Brain microvascular endothelial cell (primary cell): ENCODE measurements around the gene DOCK9.
A peak's percentile ranks its signal among the peaks of the same experiment; 100 is the strongest.

Experiments used
- DNase-seq: peaks from one replicate; pipeline ENCODE4 v3.0.0-alpha.2; 2020
- H3K27ac ChIP-seq: fragments of 250-450 bp; sonication (Bioruptor Pico); 2 replicates; pipeline ENCODE4 v1.5.1; 2020; ENCODE audit warnings: mild to moderate bottlenecking, moderate library complexity
- H3K27me3 ChIP-seq: fragments of 250-450 bp; sonication (Bioruptor Pico); replicated peaks from 2 replicates; pipeline ENCODE4 v1.5.1; 2020; ENCODE audit warnings: mild to moderate bottlenecking
- H3K36me3 ChIP-seq: fragments of 250-450 bp; sonication (Bioruptor Pico); replicated peaks from 2 replicates; pipeline ENCODE4 v1.5.1; 2020; ENCODE audit warnings: mild to moderate bottlenecking
- H3K4me3 ChIP-seq: 2 replicates; pipeline ENCODE4 v1.5.1; 2011; ENCODE audit warnings: low read depth, mild to moderate bottlenecking, control low read depth, low read length, moderate library complexity
- in situ Hi-C: cut with HindIII; loops from 2 replicates; pipeline ENCODE4 v1.10.0; 2017; ENCODE audit warnings: low sequenced_read_pairs, low pct_ligation_motif_present
- TF ChIP-seq, protein P1 (sequence below): IDR thresholded peaks from 2 replicates; pipeline ENCODE4 v1.5.1; 2011; ENCODE audit warnings: low read depth, mild to moderate bottlenecking, moderate library complexity, low read length, control low read depth, inconsistent platforms; ENCODE audit errors: missing control alignments

Gene DOCK9

DNA sequence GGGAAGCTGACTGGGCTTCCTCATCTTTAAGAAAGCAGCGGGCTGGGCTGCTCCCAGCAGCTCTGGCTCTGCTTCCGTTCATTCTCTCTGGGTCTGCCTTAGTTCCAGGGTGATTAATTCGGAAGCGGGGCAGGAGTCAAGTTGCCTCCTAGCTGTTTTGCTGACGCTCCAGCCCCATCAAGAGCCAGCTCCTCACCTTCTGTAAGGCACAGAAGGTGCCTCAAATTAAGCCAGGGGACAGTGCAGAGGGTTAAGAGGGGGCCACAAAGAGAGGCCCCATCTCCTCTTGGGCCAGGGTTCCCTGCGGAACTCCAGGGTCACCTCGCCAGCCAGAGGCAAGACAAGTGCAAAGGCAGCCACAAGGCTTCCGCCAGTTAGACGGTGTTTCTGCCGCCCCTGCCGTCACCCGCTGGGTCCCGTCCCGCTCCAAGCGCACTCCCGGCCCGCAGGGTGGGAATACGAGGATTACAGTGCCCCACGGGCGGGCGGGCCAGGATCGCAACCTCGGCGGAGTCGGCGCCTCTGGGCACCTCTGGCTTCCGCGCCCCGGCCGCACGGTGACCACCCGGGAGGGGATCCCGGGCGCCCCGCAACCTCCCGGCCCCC, 225.9 kb downstream of the DOCK9 start:
- Histone ChIP-seq H3K36me3 (no peaks in the 10 kb centered on the region), H3K27ac (no peak overlapping the region), H3K4me3 (peak overlapping the region; percentile 34), H3K27me3 (peaks cover 10% of the 10 kb centered on the region)
- in situ Hi-C loops, result no loop called here
- TF ChIP-seq, protein P1, sequence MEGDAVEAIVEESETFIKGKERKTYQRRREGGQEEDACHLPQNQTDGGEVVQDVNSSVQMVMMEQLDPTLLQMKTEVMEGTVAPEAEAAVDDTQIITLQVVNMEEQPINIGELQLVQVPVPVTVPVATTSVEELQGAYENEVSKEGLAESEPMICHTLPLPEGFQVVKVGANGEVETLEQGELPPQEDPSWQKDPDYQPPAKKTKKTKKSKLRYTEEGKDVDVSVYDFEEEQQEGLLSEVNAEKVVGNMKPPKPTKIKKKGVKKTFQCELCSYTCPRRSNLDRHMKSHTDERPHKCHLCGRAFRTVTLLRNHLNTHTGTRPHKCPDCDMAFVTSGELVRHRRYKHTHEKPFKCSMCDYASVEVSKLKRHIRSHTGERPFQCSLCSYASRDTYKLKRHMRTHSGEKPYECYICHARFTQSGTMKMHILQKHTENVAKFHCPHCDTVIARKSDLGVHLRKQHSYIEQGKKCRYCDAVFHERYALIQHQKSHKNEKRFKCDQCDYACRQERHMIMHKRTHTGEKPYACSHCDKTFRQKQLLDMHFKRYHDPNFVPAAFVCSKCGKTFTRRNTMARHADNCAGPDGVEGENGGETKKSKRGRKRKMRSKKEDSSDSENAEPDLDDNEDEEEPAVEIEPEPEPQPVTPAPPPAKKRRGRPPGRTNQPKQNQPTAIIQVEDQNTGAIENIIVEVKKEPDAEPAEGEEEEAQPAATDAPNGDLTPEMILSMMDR, result no peak
- no peak for DNase-seq

DNA sequence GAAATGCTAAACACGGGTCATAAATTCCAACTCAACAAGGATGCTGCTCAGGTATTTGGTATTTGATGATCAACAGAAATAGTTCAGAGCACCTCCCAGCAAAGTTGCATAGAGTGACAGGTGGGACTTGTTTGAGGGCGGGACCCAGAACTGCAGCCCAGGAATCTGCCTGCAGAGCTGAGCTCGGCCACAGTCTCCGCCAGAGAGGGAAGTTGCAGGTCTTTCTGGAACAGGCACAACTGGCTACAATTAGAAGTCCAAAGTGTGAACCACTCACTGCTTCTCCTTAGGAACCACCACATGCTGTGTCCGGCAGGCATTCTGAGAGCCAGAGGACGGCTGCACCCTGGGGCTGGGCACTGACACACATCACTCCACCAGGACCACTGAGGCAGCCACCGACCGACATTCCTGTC, 226.5 kb downstream of the DOCK9 start:
- DNase-seq, result no peak
- in situ Hi-C loops, result no loop called here
- Histone ChIP-seq H3K27ac (no peak overlapping the region), H3K4me3 (no peak overlapping the region), H3K27me3 (peaks cover 10% of the 10 kb centered on the region), H3K36me3 (no peaks in the 10 kb centered on the region)
- TF ChIP-seq, protein P1, result no peak

DNA sequence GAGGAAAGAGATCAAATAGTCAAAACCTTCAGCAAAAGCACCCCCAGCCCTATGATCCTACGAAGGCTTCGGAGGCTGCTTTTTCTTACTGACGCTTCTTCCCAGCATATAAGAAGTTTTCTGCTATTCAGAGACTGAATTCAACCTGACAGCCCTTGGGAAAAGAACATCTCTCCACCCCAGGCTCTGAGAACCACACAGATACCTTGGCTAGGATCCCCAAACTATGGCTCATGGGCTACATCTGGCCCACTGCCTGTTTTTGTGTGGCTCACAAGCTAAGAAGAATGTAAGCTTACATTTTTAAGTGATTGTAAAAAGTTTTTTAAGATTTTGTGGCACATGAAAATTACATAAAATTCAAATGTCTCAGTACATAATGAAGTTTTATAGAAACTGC, 228.4 kb downstream of the DOCK9 start:
- no peaks in the 10 kb centered on the region for H3K36me3 ChIP-seq
- no peak for DNase-seq
- H3K27me3 ChIP-seq, result peaks cover 10% of the 10 kb centered on the region
- TF ChIP-seq, protein P1, result no peak
- H3K4me3 ChIP-seq, result no peak overlapping the region
- in situ Hi-C loops, result no loop called here
- no peak overlapping the region for H3K27ac ChIP-seq

DNA sequence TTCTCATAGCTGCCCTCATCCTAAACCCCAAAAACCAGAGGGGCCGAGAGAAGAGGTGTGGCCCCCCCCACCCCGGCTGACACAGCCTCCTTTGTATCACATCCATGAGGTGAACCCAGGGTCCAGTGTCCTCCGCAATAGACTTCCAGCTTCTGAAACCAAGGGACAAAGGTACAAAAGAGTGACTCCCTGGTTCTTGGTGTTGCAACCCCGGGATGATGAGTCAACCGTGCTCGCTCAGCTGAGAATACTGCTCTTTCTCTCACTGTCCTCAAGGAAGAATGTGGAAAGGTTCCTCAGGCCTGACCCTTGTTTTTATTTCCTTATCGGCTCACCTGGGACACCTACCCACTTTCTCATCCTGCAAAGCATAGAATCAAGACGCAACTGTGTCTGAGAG, 230.9 kb downstream of the DOCK9 start:
- H3K4me3 ChIP-seq, result no peak overlapping the region
- TF ChIP-seq, protein P1, result no peak
- H3K27ac ChIP-seq, result no peak overlapping the region
- H3K36me3 ChIP-seq, result no peaks in the 10 kb centered on the region
- peak; percentile 14 for DNase-seq
- in situ Hi-C loops, result no loop called here
- peaks cover 2% of the 10 kb centered on the region for H3K27me3 ChIP-seq
